GM18870 (cell line): ENCODE results near the gene PDGFD.
A peak's percentile ranks its signal among the peaks of the same experiment; 100 is the strongest.

Experiments used
- ATAC-seq: cut with Tn5 transposase; IDR thresholded peaks from one replicate; pipeline ENCODE4 v1.9.1; 2021; ENCODE audit warnings: moderate library complexity; ENCODE audit not compliant: unreplicated experiment

Gene PDGFD

DNA sequence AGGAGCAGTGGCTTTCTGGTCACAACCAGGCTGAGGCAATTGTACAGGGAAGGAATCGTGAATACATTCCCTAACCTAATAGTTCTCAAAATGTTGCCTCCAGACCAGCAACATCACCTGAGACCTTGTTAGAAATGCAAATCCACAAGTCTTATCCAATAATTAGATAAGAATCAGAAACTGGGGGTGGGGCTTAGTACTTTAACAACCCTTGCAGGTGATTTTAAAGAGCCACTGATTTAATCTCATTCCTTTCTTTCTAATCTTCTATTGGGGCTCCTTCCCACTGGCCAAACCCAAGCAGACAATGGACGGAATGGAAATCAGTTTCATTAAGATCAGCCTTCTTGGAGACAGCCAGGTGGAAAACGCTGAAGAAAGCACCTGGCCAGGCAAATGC lies 269.9 kb downstream of the PDGFD start:
- ATAC-seq = no peak

DNA sequence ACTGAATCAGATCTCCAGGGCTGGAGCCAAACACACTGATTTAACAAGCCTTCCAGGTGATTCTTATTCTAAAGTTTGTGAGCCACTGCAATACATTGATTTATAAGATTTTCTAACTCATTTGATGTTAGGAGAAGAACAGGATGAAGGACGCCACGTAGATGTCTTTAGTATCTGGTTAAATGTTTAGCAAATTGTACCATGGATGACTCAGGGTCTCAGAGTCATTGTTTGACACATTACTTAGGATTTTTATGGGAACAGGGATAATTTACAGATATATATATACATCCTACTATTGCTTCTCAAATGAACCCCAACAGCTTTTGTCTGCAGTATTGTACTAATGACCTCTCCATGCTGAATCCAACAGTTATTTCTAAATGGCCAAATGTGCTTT lies 270.6 kb downstream of the PDGFD start:
- no peak for ATAC-seq

DNA sequence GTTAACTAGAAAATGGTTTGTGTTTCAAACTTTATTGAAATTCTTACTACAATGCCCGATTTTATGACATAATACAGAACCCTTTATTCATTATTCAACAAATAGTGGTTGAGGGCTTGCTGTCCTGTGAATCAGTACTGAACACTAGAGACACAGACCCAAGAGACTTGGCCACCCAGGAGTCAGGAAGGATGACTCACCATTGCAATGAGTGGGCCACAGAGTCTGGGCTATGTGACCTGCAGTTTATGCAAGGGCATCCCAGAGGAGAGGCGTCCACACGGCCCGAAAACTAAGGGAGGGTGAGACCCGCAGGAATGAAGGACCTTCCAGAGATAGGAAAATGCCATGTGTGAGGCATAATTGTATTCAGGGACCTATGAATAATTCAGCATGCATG lies 271.3 kb downstream of the PDGFD start:
- ATAC-seq = no peak

DNA sequence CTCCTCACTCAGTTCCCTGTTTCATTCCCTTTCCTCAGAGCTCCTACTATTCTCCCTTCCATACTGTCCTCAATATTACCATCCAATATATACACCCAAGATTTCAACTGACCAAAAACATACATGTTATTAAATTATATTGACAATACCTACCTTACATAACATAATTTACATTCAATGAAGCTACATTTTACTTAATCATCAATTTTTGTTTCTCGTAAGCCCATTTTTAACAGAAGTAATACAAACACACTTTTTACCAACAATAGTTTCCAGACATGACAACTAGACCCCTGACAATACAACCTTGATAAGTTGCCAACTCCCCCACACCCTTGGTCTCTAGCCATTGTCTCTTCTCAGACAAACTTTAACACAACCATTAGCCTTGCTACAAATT lies 273.3 kb downstream of the PDGFD start:
- no peak for ATAC-seq

DNA sequence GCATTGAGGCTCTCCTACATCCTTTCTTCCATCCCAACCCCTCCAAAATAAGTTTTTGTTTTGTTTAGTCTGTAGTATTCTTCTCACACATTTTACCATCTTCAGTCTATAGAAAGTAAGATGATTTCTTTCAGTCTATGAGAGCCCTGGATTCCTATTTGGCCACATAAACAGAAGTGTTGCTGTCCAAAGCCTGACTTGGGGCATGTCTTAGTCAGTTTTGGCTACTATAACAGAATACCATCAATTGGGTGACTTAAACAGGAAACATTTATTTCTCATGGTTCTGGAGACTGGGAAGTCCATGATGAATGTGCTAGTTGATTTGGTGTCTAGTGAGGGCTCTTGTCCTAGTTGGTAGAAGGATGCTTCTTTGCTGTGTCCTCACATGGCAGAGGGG lies 274.3 kb downstream of the PDGFD start:
- no peak for ATAC-seq

DNA sequence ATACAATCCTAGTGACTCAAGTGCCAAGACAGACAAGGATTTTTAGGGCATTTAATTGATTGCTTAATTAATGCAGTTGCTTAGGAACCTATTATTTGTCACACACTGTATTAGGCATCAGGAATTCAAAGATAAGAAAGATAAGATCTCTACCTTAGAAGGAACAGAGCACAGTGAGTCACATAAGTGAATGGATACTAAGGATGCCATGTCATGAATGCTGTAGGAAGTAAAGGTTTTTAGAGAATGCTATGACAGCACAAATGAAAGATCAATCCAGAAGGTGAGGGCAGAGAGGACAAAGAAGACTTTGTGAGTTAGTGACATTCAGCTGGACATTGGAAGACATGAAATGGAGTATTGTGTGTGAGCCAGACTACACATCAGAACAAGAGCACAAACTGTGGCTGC lies 275.4 kb downstream of the PDGFD start:
- ATAC-seq = no peak

DNA sequence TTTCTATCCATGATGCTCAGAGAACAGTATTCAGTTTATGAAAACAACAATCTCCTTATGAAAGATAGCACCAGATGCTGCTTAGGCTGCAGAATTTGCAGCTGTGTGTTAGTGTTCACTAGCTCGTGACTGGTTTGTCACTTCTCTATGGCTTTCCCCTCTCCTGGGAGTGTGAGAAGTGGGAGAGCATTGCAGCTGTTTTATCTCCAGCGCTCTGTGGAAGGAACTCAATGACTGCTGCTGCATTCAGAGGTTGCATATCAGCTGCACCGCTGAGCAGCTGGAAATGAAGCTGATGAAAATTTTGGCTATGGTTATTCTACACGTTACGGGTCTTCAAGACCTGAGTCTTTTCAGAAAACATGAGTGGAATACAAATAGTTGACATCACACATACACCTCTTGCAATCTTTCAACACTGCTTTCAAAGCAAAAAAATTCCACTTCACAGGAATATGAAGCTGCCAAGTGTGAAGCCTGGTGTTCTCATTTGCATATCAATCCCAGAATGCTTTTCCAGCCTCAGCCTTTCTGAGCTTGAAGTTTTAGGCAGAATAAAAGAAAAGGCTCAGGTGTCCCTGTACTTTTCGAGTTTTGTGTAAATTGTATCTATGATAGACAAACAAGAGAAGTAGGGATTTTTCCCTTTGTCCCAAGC lies 276.8 kb downstream of the PDGFD start:
- ATAC-seq = peak; percentile 46

DNA sequence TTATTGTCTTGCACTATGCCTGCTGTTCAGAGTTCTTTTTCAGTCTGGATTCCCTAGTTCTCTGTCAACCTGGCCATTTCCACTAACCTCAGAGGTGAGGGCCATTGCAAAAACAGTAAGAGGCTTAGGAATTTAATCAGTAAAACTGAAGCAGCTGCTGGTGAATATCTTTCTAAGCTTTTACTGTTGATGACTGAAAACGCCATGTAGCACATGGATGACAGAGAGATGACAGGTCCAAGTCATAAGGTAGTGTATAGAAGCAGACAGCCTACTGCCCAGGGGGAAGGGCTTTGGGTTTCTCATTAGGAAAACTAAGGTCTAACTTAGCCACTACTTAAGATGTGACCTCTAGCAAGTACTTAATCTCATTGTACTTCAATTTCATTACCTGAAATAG lies 280.1 kb downstream of the PDGFD start:
- ATAC-seq = no peak

DNA sequence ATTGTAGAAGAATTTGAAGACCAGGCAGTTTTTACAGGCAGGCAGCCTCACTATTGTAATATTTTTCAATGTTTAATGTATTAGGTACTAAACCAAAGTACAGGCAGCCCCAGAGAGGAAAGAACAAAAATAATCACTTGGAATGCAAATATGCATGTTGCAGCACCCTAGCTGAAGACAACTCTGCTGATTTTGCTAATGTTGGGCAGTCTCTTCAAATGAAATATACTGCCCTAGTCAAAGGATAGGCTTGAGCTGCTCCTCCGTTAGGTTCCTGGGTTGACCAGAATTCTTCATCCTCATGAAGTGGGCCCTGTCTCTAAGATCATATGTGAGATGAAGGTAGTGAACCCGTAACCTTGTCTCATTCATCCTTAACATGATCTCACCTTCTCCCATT lies 280.7 kb downstream of the PDGFD start:
- ATAC-seq = no peak

GRCh38 chr11:103881584-103881983 lies 282.4 kb downstream of the PDGFD start:
- ATAC-seq = no peak

DNA sequence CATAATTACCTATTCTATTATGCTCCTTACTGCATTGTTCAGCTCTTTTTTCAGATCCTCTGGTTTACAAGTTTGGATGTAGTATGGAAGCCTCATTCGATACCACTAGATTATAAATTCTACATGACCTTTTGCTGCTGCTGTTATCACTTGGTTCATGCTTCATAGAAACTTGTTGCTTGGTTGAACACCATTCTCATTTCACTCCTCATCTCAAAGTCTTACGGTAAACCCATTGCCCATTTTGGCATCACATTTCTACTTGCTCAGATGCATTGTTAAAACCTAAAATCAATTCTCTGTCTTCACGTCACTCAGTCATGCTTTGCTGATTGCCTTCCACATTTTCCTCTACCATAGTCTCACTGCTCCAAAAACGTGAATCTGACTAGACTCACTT lies 283.0 kb downstream of the PDGFD start:
- ATAC-seq = peak; percentile 58

DNA sequence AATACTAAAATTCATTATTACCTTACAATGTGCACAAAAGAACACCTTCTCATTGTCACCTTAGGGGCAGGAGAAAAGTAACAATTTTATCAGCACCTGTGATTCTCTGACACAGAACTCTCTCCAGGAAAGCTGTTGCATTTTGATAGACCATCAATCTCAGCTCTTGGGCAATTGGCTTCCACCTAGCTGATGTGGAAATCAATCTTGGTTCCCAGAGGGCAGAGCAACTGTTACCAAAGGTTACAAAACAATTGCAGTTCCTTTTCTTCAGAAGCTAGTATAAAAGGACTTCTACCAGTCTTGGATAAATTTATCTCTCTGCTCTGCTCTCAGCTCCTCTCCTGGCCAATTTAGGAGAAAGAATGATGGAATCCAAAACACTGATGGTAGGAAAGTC lies 285.3 kb downstream of the PDGFD start:
- ATAC-seq = no peak

GRCh38 chr11:103877221-103877620 lies 286.7 kb downstream of the PDGFD start:
- no peak for ATAC-seq

DNA sequence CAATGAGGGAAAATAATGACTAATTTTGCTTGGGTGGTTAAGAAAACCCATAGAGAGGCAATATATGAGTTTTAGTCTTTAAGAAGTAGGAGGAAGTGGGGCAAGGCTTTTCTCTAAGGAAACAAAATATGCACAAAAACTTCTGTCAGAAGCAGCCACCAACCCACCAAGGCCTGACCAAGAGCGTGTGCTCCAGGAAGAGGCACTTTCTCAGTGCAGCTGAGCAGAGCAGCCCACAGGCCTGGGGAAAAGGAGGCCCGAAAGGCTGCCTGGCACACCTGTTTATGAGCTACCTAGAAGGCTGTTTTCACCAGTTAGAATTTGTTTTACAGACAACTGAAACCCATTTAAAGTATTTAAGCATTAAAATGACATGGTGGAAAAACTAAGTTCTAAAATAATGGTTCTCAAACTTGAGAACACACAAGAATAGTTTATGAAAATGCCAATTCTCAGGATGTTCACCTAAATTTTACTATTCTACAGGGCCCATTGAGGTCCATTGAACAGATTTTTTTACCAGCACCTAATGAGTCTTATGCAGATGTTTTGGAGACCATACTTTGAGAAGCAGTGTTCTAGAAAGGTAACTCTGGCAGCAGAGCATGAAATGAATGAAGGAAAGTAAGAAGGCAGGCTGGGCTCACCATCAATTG lies 288.0 kb downstream of the PDGFD start:
- ATAC-seq = peak; percentile 83

DNA sequence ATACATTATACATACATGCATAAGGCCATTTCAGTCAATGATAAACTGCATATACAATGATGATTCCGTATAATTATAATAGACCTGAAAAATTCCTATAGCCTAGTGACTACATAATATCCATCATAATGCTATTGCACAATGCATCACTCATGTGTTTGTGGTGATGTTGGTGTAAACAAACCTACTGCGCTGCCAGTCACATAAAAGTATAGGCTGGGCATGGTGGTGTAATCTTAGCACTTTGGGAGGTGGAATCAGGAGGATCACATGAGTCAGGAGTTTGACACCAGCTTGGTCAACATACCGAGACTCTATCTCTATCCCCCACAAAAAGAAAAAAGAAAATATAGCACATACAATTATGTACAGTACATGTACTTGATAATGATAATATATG lies 291.2 kb downstream of the PDGFD start:
- no peak for ATAC-seq

GRCh38 chr11:103871923-103872551 lies 291.9 kb downstream of the PDGFD start:
- no peak for ATAC-seq

GRCh38 chr11:103870821-103871309 lies 293.1 kb downstream of the PDGFD start:
- no peak for ATAC-seq

GRCh38 chr11:103867481-103867880 lies 296.5 kb downstream of the PDGFD start:
- ATAC-seq = no peak

DNA sequence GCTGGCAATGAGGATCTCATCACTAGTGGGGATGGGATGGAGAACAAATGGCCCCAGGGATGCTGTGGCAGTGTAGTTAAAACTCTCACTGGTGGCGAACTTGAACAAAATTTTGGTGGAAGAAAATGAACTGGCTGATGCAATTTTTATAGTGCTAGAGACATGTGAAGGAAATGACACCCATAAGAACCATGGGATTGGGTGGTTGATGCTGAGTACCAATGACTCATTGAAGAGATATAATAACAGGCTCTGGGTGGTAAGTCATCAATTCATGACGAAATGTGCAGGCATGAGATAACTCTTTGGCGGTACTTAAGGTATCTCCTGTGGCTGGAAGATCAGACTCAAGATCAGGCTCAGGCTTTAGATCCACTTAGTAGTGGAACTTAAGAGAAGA lies 300.4 kb downstream of the PDGFD start:
- ATAC-seq = no peak

DNA sequence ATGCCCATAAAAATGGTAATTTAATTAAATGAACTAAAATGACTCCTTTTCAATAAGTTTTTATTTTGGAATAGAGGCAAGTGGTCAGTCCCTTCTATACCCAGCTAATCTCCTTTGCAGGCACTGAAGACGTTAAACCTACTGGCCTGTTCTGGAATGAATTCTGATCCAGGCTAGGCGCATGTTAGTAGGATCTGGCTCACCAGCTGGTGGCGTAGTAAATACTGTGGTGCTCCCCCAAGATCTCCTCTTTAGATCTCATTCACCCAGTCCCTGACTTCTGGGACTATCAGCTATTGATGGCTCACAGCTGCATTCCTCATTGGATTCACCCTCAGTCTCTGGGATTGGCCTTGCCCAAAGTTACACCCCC lies 301.2 kb downstream of the PDGFD start:
- ATAC-seq = no peak

DNA sequence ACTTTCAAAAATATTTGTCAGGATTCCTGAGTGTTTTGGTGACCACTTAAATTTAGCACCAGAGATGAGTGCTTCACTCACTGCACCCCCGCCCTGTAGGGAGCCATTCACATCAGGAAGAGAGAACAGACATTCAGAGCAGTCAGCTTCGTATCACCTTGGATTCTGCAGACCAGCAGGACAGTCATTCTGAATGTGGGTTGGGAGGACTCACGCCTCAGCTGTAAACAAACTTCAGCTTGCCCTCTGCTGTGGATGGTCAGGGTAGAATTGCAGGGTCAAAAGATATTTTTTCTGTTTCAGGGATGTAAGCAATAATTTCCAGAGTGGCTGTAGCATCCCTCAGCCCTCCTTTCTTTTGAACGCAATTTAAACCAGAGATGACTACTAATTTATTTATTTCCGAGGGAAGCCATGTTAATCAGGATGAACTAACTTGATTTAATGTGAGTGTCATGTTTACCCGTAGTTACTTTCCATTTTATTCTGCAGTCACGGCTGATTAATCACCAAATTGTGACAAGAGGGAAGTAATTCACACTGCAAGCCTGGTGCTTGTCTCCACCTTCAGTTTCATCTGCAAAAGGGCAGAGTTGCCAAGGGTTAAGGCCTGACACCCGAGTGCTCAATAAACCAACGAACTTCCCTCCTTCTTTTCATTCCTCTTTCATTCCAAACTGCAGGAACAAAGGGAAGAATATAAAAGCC lies 301.7 kb downstream of the PDGFD start:
- ATAC-seq = peak; percentile 66
